MCF 10A (cell line): ENCODE data around the gene THPO. TPM values are rescaled to one million over a fixed set of nuclear protein-coding genes. Genes with fewer than 3 reads are reported as not detected.
A peak's percentile ranks its signal among the peaks of the same experiment; 100 is the strongest.

Source experiments
- BruUV-seq: library from RNA; stranded (reverse); fragments of 400-500 nt; replicated peaks from 2 replicates; lab custom pipeline; 2021; lab: Mats Ljungman, UMichigan
- CTCF ChIA-PET: fragments of 300-600 bp; sonication (Branson Sonifier 250); formaldehyde crosslinking; extraction: SDS; loops from one replicate; lab custom pipeline; 2021; ENCODE audit warnings: antibody characterized with exemption, inconsistent platforms; lab: Yijun Ruan, JAX
- POLR2A ChIA-PET: fragments of 300-600, 350-650 bp; sonication (Branson Sonifier 250); formaldehyde crosslinking; extraction: SDS; loops from one replicate; lab custom pipeline; 2020; ENCODE audit warnings: antibody characterized with exemption, inconsistent platforms; lab: Yijun Ruan, JAX
- DNase-seq: peaks from one replicate; pipeline ENCODE4 v3.0.0-alpha.2; 2018; ENCODE audit not compliant: unreplicated experiment
- H3K27ac Mint-ChIP-seq: one replicate; pipeline ENCODE4 v1.8.0; 2022; ENCODE audit warnings: mild to moderate bottlenecking, low read depth, mixed read lengths; ENCODE audit not compliant: unreplicated experiment
- H3K27me3 Mint-ChIP-seq: one replicate; pipeline ENCODE4 v1.8.0; 2022; ENCODE audit warnings: mixed read lengths; ENCODE audit not compliant: insufficient read depth, unreplicated experiment
- H3K36me3 Mint-ChIP-seq: one replicate; pipeline ENCODE4 v1.8.0; 2022; ENCODE audit warnings: mild to moderate bottlenecking, moderate library complexity, mixed read lengths; ENCODE audit not compliant: insufficient read depth, unreplicated experiment
- H3K4me1 Mint-ChIP-seq: one replicate; pipeline ENCODE4 v1.8.0; 2022; ENCODE audit warnings: mixed read lengths; ENCODE audit not compliant: insufficient read depth, unreplicated experiment
- H3K4me3 Mint-ChIP-seq: one replicate; pipeline ENCODE4 v1.8.0; 2022; ENCODE audit warnings: mild to moderate bottlenecking, moderate library complexity, mixed read lengths; ENCODE audit not compliant: unreplicated experiment
- H3K9me3 Mint-ChIP-seq: one replicate; pipeline ENCODE4 v1.8.0; 2022; ENCODE audit warnings: mixed read lengths; ENCODE audit not compliant: unreplicated experiment
- intact Hi-C: fragments of 100-400 bp; cut with micrococcal nuclease; formaldehyde crosslinking; loops from 2 replicates; pipeline ENCODE4 v1.14.1; 2022
- total RNA-seq: library from RNA; stranded (reverse); gene quantifications from 2 replicates; pipeline ENCODE4 v1.2.3, GENCODE V29; 2022
- TF ChIP-seq, protein P1 (sequence below): fragments of 200-600 bp; IDR thresholded peaks from one replicate; pipeline ENCODE4 v1.8.0; 2022; ENCODE audit warnings: antibody characterized with exemption, mild to moderate bottlenecking; ENCODE audit not compliant: unreplicated experiment

The THPO gene
- total RNA-seq, 1 experiment from 2014 or later, result not detected

GRCh38 chr3:184361532-184361931 lies 16.5 kb downstream of the THPO start, which contains the start of the genes CLCN2 and POLR2H:
Gene CLCN2 (minus strand): TSS chr3:184361605. CDS start chr3:184361479, 126 bp downstream.
Gene POLR2H (plus strand): TSS chr3:184361710. CDS start chr3:184363493, 1,783 bp downstream.
- H3K4me1 Mint-ChIP-seq, result peaks cover 27% of the 10 kb centered on the region
- ChIA-PET POLR2A (interaction anchor here (0.6 to 4.1 kb wide), 20 partner anchors 10 to 1291 kb away, joined by 3 to 18 read pairs (median 4); partner anchors contain the start of gene PSMD2), CTCF (interaction anchor here (1.0 to 3.5 kb wide), 5 partner anchors 8 to 180 kb away, joined by 3 to 12 read pairs (median 4); partner anchors contain the start of gene FAM131A)
- peak within 1 kb of the TSS; percentile 93 for H3K4me3 Mint-ChIP-seq
- H3K27ac Mint-ChIP-seq, result peak within 1 kb of the TSS; percentile 89
- no peaks in the 10 kb centered on the region for H3K9me3 Mint-ChIP-seq
- no TSS peak for BruUV-seq
- intact Hi-C loops, result no loop called here
- H3K36me3 Mint-ChIP-seq, result peaks cover 29% of the 10 kb centered on the region
- H3K27me3 Mint-ChIP-seq, result no peaks in the 10 kb centered on the region
- TF ChIP-seq, protein P1, sequence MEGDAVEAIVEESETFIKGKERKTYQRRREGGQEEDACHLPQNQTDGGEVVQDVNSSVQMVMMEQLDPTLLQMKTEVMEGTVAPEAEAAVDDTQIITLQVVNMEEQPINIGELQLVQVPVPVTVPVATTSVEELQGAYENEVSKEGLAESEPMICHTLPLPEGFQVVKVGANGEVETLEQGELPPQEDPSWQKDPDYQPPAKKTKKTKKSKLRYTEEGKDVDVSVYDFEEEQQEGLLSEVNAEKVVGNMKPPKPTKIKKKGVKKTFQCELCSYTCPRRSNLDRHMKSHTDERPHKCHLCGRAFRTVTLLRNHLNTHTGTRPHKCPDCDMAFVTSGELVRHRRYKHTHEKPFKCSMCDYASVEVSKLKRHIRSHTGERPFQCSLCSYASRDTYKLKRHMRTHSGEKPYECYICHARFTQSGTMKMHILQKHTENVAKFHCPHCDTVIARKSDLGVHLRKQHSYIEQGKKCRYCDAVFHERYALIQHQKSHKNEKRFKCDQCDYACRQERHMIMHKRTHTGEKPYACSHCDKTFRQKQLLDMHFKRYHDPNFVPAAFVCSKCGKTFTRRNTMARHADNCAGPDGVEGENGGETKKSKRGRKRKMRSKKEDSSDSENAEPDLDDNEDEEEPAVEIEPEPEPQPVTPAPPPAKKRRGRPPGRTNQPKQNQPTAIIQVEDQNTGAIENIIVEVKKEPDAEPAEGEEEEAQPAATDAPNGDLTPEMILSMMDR, result no peak
- peak; percentile 51 for DNase-seq

GRCh38 chr3:184360929-184361531 lies 17.0 kb downstream of the THPO start:
- no peak for DNase-seq
- peak overlapping the region; percentile 93 for H3K4me3 Mint-ChIP-seq
- intact Hi-C loops, result no loop called here
- no peaks in the 10 kb centered on the region for H3K9me3 Mint-ChIP-seq
- CTCF ChIA-PET, result interaction anchor here (1.1 to 1.2 kb wide), 2 partner anchors 8 to 24 kb away, joined by 3 to 5 read pairs; partner anchors contain the start of gene FAM131A
- peaks cover 27% of the 10 kb centered on the region for H3K4me1 Mint-ChIP-seq
- H3K36me3 Mint-ChIP-seq, result peaks cover 24% of the 10 kb centered on the region
- H3K27ac Mint-ChIP-seq, result peak overlapping the region; percentile 39
- TF ChIP-seq, protein P1, result no peak
- POLR2A ChIA-PET, result interaction anchor here (0.9 to 4.1 kb wide), 10 partner anchors 10 to 405 kb away, joined by 3 to 18 read pairs (median 6); no protein-coding TSS in a partner anchor
- H3K27me3 Mint-ChIP-seq, result no peaks in the 10 kb centered on the region
- no TSS peak for BruUV-seq

DNA sequence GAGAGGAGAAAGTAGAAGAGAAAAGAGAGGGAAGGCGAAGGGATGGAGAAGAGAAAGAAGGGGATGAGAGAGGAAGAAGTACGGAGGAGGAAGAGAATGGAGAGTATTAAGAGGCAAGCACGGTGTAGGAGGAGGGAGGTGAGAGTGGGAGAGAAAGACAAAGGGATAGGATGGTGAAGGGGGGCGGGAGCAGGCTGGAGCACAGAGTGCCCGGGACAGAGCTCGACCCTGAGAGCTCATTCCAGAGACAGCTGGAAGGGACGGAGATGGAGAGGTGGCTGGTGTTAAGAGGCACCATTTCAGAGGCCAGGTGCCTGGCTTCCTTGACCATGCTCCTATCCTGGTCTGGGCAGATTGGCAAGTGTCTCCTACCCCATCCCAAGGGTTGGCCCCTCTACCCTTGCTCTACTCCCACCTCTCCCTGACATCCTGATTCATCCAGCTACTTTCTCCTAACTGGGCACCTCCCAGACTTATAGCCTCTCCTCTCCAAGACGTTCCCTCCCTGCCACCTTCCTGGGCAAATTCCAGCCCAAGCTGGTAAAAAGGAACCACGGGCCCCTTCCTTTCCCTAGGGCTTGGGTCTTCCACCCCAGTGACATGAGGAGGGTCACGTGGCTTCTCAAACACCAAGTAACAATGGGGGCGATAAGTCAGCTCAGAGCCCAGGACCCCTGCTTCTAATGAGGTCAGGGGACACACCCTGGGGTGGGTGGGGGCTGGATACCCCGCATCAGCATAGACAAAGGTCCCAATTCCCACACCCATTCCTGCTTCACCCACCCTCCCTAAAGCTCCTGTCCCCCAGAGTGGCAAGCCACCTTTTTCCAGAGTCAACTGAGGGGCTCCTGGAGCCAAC lies 17.7 kb downstream of the THPO start:
- peak overlapping the region; percentile 39 for H3K27ac Mint-ChIP-seq
- H3K4me3 Mint-ChIP-seq, result peak overlapping the region; percentile 93
- no peak for DNase-seq
- H3K4me1 Mint-ChIP-seq, result peaks cover 26% of the 10 kb centered on the region
- BruUV-seq, result no TSS peak
- no peaks in the 10 kb centered on the region for H3K9me3 Mint-ChIP-seq
- TF ChIP-seq, protein P1, result no peak
- POLR2A ChIA-PET, result interaction anchor here (0.6 to 4.1 kb wide), 8 partner anchors 12 to 406 kb away, joined by 3 to 18 read pairs (median 4); no protein-coding TSS in a partner anchor
- no peaks in the 10 kb centered on the region for H3K27me3 Mint-ChIP-seq
- CTCF ChIA-PET, result interaction anchor here (0.5 to 1.9 kb wide), 2 partner anchors 11 to 406 kb away, joined by 3 to 7 read pairs; no protein-coding TSS in a partner anchor
- intact Hi-C loops, result no loop called here
- peaks cover 17% of the 10 kb centered on the region for H3K36me3 Mint-ChIP-seq
